ENCODE measurements around the gene CCBE1. TPM values are rescaled to one million over a fixed set of nuclear protein-coding genes. Genes with fewer than 3 reads are reported as not detected.

The CCBE1 gene
- total RNA-seq, 1 donor from 2014 or later: 1.6 TPM

- no peak for TF ChIP-seq CTCF (IDR thresholded peaks at IDR 0.05; ENCODE audit: insufficient read depth, low read length, severe bottlenecking)
These were observed 15.7 kb downstream of the CCBE1 start for GRCh38 chr18:59681521-59682004.

GRCh38 chr18:59681051-59681450 lies 16.2 kb downstream of the CCBE1 start:
- no peak overlapping the region for H3K4me3 ChIP-seq (ENCODE audit: low read depth, low read length)
- no peak for FAIRE-seq
- DNase-seq (ENCODE audit: low read depth): no peak
- no peak for TF ChIP-seq CTCF (IDR thresholded peaks at IDR 0.05; ENCODE audit: insufficient read depth, low read length, severe bottlenecking)
- H3K27me3 ChIP-seq (ENCODE audit: control insufficient read depth, insufficient read depth, low read length): no peaks in the 10 kb centered on the region
- H3K36me3 ChIP-seq (ENCODE audit: control insufficient read depth, insufficient read depth, low read length): no peaks in the 10 kb centered on the region

More at GRCh38 chr18:59681521-59682004, 15.7 kb downstream of the CCBE1 start:
- DNase-seq (ENCODE audit: low read depth) (no peak), FAIRE-seq (no peak)
- H3K27me3 ChIP-seq (ENCODE audit: control insufficient read depth, insufficient read depth, low read length): no peaks in the 10 kb centered on the region
- H3K36me3 ChIP-seq (ENCODE audit: control insufficient read depth, insufficient read depth, low read length): no peaks in the 10 kb centered on the region
- H3K4me3 ChIP-seq (ENCODE audit: low read depth, low read length): no peak overlapping the region

GRCh38 chr18:59675346-59675745 lies 21.9 kb downstream of the CCBE1 start:
- H3K36me3 ChIP-seq (ENCODE audit: control insufficient read depth, insufficient read depth, low read length): no peaks in the 10 kb centered on the region
- no peak for TF ChIP-seq CTCF (IDR thresholded peaks at IDR 0.05; ENCODE audit: insufficient read depth, low read length, severe bottlenecking)
- no peaks in the 10 kb centered on the region for H3K27me3 ChIP-seq (ENCODE audit: control insufficient read depth, insufficient read depth, low read length)
- FAIRE-seq (no peak), DNase-seq (ENCODE audit: low read depth) (no peak)
- no peak overlapping the region for H3K4me3 ChIP-seq (ENCODE audit: low read depth, low read length)

- DNase-seq (ENCODE audit: low read depth) (no peak), FAIRE-seq (no peak)
- no peaks in the 10 kb centered on the region for H3K36me3 ChIP-seq (ENCODE audit: control insufficient read depth, insufficient read depth, low read length)
- no peak overlapping the region for H3K4me3 ChIP-seq (ENCODE audit: low read depth, low read length)
- H3K27me3 ChIP-seq (ENCODE audit: control insufficient read depth, insufficient read depth, low read length): no peaks in the 10 kb centered on the region
- no peak for TF ChIP-seq CTCF (IDR thresholded peaks at IDR 0.05; ENCODE audit: insufficient read depth, low read length, severe bottlenecking)
These were observed 22.3 kb downstream of the CCBE1 start for GRCh38 chr18:59674903-59675270.

- no peak for TF ChIP-seq CTCF (IDR thresholded peaks at IDR 0.05; ENCODE audit: insufficient read depth, low read length, severe bottlenecking)
- H3K4me3 ChIP-seq (ENCODE audit: low read depth, low read length): no peak overlapping the region
- H3K36me3 ChIP-seq (ENCODE audit: control insufficient read depth, insufficient read depth, low read length): no peaks in the 10 kb centered on the region
- DNase-seq (ENCODE audit: low read depth) (no peak), FAIRE-seq (no peak)
- H3K27me3 ChIP-seq (ENCODE audit: control insufficient read depth, insufficient read depth, low read length): no peaks in the 10 kb centered on the region
These were observed 22.9 kb downstream of the CCBE1 start for GRCh38 chr18:59674186-59674902.

Data from bronchial epithelial cell (primary cell).